Smooth muscle cell of the coronary artery (primary cell): ENCODE measurements around the gene MYADM. TPM values are rescaled to one million over a fixed set of nuclear protein-coding genes. Genes with fewer than 3 reads are reported as not detected.

Experiments used
- total RNA-seq: library from RNA; depleted of rRNA; stranded (reverse); fragments of >200 nt; gene quantifications from 2 replicates; pipeline ENCODE4 v1.2.3, GENCODE V29; 2014; ENCODE audit warnings: low replicate concordance

Gene MYADM, protein sequence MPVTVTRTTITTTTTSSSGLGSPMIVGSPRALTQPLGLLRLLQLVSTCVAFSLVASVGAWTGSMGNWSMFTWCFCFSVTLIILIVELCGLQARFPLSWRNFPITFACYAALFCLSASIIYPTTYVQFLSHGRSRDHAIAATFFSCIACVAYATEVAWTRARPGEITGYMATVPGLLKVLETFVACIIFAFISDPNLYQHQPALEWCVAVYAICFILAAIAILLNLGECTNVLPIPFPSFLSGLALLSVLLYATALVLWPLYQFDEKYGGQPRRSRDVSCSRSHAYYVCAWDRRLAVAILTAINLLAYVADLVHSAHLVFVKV
- total RNA-seq: 1.2 and 10.9 TPM in 2 replicates

DNA sequence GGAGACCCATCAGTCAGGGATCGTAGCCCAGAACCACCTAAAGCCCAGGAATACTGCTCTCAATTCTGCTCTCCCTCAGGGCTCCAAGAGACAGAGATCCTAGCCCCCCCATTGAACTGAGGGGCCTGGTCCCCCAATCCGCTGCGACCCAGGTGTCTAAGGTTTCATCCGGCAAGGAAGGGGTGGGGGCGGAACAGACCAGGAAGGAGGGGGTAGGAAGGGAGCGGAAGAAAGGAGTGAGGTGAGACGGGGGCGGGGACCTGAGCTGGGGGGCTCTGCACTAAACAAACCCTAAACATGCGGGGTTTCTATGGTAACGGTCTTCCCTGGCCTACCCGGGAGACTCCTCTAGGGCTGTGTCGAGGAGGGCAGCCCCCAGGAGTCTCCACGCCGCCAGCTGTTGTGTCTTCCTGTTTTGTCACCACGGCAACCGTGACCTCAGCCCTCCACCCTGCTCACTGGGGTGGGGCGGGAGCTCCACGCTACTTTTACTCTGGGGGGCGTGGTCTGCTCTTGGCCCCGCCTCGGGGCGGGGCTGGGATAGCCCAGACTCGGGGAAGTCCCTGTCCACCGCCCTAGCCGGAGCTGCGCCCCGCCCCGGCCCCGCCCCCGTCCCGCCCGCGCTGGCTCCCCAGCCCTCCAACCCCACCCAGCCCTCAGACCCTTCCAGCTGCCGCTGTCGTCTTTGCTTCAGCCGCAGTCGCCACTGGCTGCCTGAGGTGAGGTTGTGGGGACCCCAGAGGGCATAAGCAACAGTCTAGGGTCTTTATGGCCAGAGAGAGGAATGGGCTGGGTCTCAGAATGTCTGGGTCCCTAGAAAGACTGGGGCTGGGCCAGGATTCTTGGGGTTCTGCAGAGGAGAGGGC lies at the start of gene MYADM:
Gene MYADM (plus strand): TSS at position 659 of the 866 bp plus-strand sequence. CDS start 5,647 bp downstream, outside the sequence.

DNA sequence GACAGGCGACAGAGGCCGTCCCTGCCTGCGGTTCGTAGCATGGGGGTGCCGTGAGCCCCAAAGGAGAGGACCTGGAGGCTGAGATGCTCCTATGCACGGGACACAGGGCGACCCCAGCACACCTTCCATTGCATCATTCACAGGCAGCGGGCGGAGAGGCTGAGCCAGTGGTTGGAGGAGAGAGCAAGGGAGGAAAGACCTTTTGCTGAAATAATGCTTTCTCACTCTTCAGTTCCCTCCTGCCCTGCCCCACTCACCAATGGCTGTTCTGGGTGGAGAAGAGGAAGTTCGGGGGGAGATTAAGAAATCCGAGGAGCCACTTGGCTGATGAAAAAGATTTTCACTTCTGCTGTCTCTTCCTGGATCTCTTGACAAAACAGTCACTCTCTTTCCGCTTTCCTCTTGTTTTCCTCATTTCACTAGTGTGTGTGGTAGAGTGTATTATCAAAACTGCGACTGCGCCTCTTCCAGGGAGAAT lies 43.5 kb upstream of the MYADM start, which contains the start of gene NLRP12:
Gene NLRP12 (minus strand): TSS at position 181 of the 478 bp plus-strand sequence. CDS start 140 bp downstream, at position 41.

DNA sequence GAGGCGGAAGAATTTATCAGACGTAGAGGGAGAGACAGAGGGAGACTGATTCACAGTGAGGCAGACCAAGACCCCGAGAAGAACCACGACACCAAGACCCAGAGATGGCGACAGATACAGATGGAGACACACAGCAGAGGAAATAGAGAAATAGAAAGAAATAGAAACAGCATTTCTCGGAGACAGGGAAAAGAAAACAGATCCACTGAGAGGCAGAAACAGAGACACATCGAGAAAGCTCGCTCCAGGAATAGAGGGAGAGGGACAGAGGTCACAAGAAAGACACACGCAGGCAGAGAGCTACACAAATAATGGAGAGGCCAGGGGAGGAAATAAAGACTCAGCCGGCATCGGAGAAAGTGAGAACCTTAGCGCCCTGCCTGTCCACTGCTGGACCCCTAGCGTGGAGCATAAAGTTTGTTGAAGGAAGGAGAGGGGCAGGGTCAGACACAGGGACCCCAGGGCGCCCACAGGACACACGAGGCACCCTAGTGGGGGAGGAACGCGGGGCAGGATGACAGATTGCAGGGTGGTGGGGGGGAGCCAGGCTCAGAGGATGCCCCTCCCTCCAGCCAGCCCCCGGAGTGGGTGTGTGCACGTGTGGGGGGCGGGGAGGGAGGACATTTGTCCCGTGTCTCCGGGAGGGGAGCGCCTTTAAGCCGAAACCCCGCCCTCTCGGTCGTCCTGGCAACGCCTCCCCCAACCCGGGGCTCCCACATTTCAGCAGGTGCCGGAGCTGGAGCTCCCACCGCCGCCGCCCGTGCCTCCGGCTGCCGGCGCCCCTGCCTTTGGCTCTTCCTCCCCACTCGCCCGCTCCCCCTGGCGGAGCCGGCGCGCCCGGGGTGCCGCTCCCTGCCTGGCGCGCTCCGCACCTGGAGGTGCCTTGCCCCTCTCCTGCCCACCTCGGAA lies 14.1 kb downstream of the MYADM start, which contains the start of gene PRKCG:
Gene PRKCG (plus strand): TSS at position 716 of the 909 bp plus-strand sequence. CDS start 298 bp downstream, outside the sequence.

DNA sequence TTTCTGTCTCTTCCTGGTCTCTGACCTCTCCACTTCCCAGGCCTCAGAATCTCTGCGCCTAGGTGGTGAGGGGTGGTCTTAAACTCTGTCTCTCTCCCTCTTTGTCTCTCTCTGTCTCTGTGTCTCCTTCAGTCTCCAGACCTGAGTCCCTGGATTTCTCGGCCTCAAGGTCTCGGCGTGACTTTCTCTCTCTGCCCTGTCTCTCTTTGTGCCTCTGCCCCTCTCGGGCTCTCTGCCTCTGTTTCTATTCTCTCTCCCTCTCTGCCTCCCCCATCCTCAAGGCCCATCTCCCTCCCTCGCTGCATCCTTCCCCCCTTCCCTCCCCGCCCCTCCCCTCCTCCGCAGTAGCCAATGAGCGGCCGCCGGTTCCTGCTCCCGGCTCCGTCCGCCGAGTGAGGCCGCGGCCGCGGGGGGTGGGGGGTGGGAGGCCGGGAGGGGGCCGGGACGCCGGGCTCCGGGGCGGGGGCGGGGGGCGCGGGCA lies 41.3 kb downstream of the MYADM start, which contains the start of gene CACNG7:
Gene CACNG7 (plus strand): TSS at position 344 of the 481 bp plus-strand sequence. CDS start 3,554 bp downstream, outside the sequence.

Other genes starting within 250 kb of the MYADM start
- not detected in 2 replicates for gene DPRX, start 235.9 kb upstream of the MYADM start, total RNA-seq
- gene NLRP12, start 43.6 kb upstream of the MYADM start, total RNA-seq: 0.08 TPM in 1 of 2 replicates, not detected in the other
- gene PRKCG, start 14.3 kb downstream of the MYADM start, total RNA-seq: 0.23 TPM in 1 of 2 replicates, not detected in the other
- 0.47 and 2.0 TPM in 2 replicates for gene CACNG7, start 41.4 kb downstream of the MYADM start, total RNA-seq
- gene CACNG8, start 95.1 kb downstream of the MYADM start, total RNA-seq: 0.23 and 3.0 TPM in 2 replicates
- gene CACNG6, start 123.8 kb downstream of the MYADM start, total RNA-seq: 0.12 and 6.3 TPM in 2 replicates
- not detected in 2 replicates for gene VSTM1, start 196.0 kb downstream of the MYADM start, total RNA-seq
- gene TARM1, start 213.5 kb downstream of the MYADM start, total RNA-seq: not detected in 2 replicates
- 0.12 and 1.2 TPM in 2 replicates for gene OSCAR, start 232.9 kb downstream of the MYADM start, total RNA-seq
- gene NDUFA3, start 235.0 kb downstream of the MYADM start, total RNA-seq: 19.7 and 24.4 TPM in 2 replicates
- gene TFPT, start 247.8 kb downstream of the MYADM start, total RNA-seq: 14.4 and 28.5 TPM in 2 replicates
- gene PRPF31, start 247.9 kb downstream of the MYADM start, total RNA-seq: 62.4 and 62.5 TPM in 2 replicates